Measurements from ENCODE around the gene CPE.

- TF ChIP-seq CTCF (IDR thresholded peaks at IDR 0.05) = no peak
- TF ChIP-seq EZH2phosphoT487 (IDR thresholded peaks at IDR 0.05) = no peak
Measured at GRCh38 chr4:165506849-165507248, 128.0 kb downstream of the CPE start.
